SH-SY5Y (cell line): ENCODE data around the gene CORO2B.
A peak's percentile ranks its signal among the peaks of the same experiment; 100 is the strongest.

Source experiments
- GATA2 ChIP-seq: IDR thresholded peaks from 2 replicates; pipeline ENCODE4 v1.6.1; 2011; ENCODE audit warnings: mild to moderate bottlenecking, low read depth, low read length
- GATA3 ChIP-seq: IDR thresholded peaks from 2 replicates; pipeline ENCODE4 v1.6.1; 2011; ENCODE audit warnings: low read depth, mild to moderate bottlenecking, low read length, moderate library complexity

Gene CORO2B

GRCh38 chr15:68612503-68612902 lies 33.7 kb downstream of the CORO2B start:
- TF ChIP-seq GATA2 = no peak
- no peak for TF ChIP-seq GATA3

DNA sequence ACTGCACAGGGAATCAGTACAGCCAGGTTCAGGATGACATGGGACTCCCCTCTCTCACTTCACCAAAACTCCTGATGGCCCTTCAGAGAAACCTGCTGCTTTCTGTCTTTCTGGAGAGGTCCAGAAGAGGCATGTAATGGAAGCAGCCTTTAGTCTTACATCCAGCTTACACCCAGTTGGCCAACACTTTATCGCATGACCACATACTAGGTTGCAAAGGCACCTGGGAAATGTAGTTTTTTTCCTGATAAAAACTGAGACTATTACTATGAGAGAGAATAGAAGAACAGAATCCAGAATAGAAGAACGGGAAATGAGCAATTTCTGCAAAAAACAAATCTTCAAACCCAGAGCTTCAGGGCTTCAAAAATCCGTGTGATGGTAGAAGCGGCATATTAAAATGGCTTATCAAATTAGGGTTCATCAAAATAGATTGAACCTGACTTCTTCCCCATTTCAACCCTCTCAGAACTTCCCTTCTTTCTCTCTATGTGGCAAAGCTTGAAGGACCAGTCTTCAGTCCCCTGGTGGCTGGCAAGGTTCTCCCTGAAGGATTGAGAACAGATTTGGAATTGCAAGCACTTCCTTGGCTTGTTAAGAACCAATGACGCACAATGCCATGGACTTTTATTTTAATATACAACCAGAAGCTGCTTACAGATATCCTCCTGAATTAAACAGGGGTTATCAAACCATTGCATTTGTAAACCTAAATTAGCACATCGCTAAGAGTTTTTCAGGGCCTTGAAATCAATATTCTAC lies 34.4 kb downstream of the CORO2B start:
- no peak for TF ChIP-seq GATA3
- TF ChIP-seq GATA2 = no peak

GRCh38 chr15:68614286-68615035 lies 35.7 kb downstream of the CORO2B start:
- TF ChIP-seq GATA2 (no peak), GATA3 (no peak)

DNA sequence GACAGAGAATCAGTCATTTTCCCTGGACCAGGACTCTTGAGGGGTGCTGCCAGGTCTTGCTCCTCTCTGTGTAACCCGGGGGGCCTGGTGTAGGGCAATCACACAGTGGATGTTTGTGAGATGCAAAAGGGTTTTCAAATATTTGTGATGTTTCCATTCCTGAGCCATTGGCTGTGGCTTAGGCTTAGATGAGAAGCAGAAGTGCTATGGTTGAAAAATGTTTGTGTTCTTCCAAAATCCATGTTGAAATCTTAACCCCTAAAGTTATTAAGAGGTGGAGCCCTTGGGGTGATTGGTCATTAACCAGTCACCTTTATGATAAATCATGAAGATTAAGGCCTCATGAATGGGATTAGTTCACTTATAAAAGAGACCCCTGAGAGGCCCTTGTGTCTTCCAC lies 36.5 kb downstream of the CORO2B start:
- TF ChIP-seq GATA3 (no peak), GATA2 (no peak)

- TF ChIP-seq GATA2 = no peak
- no peak for TF ChIP-seq GATA3
Observed at GRCh38 chr15:68615811-68616210, 37.0 kb downstream of the CORO2B start.

- no peak for TF ChIP-seq GATA2
- TF ChIP-seq GATA3 = no peak
Observed at GRCh38 chr15:68616397-68616796, 37.6 kb downstream of the CORO2B start.

GRCh38 chr15:68617001-68617400 lies 38.2 kb downstream of the CORO2B start:
- TF ChIP-seq GATA2 (no peak), GATA3 (no peak)

DNA sequence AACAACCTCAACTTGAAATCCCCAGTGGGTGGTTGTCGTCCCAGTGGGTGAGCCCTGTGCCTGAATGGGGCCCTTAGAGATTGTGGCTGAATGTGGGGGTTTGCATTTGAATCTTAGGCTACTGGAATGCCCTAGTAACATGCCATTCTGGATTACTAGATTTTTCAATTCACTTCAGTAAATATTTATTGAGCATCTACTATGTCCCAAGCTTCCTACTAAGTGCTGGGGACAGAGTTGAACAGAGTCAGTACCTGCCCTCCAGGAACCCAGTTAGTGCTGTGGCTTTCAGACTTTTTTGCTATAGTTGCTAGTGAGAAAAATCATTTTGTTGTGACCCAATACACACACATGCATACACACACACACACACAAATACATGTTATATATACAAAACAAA lies 39.0 kb downstream of the CORO2B start:
- no peak for TF ChIP-seq GATA3
- no peak for TF ChIP-seq GATA2

- no peak for TF ChIP-seq GATA3
- TF ChIP-seq GATA2 = peak; percentile 16; the same call in 1 of the 2 replicates
Observed at GRCh38 chr15:68618394-68618793, 39.6 kb downstream of the CORO2B start.

DNA sequence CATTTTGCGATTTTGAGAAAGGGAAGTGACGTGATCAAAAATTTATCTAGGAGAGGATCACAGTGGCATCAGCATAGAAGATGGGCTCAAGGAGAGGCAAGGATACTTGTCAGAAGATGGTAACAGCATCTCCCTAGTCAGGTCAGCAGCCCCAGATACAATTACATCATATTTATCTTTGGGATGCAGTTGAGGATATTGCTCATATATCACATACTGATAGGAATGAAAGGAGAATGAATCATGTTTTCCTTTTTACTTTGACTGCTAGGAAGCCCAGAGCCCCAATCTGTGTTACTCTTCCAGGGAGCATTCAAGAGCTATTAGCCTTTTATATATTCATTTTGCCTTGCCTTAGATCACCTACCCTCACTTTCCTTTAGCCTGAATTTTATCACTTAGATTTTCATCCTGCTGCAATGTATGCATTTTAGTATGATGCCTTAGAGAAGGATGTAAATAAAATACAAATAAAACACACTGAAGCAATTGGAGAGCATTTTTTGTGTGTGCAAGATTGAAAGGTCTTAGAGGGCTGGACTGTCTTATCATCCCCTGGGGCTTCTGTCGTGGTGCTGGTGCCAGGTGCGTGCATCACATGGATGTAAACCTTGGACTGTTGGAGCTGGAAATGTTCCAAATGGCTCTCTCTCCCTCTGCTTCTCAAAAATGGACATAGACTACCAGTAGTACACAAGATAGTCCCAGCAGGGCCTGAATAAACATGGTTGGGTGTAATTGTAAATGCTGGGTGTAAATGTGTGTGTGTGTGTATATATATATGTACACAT lies 40.3 kb downstream of the CORO2B start:
- TF ChIP-seq GATA3 = no peak
- no peak for TF ChIP-seq GATA2

GRCh38 chr15:68620721-68621527 lies 42.1 kb downstream of the CORO2B start:
- no peak for TF ChIP-seq GATA3
- no peak for TF ChIP-seq GATA2

- TF ChIP-seq GATA2 = no peak
Observed at GRCh38 chr15:68621535-68621934, 42.7 kb downstream of the CORO2B start.

GRCh38 chr15:68623301-68623892 lies 44.6 kb downstream of the CORO2B start:
- no peak for TF ChIP-seq GATA2
- TF ChIP-seq GATA3 = no peak
